ENCODE results near the gene FNBP1L.

FNBP1L gene

GRCh38 chr1:93489756-93490155, 41.8 kb downstream of the FNBP1L start:
- DNase-seq (ENCODE audit: low spot score): peak; percentile 2

GRCh38 chr1:93490357-93490756, 42.4 kb downstream of the FNBP1L start:
- no peak for DNase-seq (ENCODE audit: low spot score)

- no peak for DNase-seq (ENCODE audit: low spot score)
Observed at GRCh38 chr1:93495911-93496310, 48.0 kb downstream of the FNBP1L start.

- DNase-seq (ENCODE audit: low spot score): no peak
Observed at GRCh38 chr1:93496520-93496919, 48.6 kb downstream of the FNBP1L start.

- no peak for DNase-seq (ENCODE audit: low spot score)
Observed at GRCh38 chr1:93499075-93499474, 51.2 kb downstream of the FNBP1L start.

GRCh38 chr1:93499533-93499932, 51.6 kb downstream of the FNBP1L start:
- no peak for DNase-seq (ENCODE audit: low spot score)

GRCh38 chr1:93500275-93500674, 52.4 kb downstream of the FNBP1L start:
- no peak for DNase-seq (ENCODE audit: low spot score)

GRCh38 chr1:93501399-93501798, 53.5 kb downstream of the FNBP1L start:
- DNase-seq (ENCODE audit: low spot score): no peak

GRCh38 chr1:93501829-93502369, 54.0 kb downstream of the FNBP1L start:
- DNase-seq (ENCODE audit: low spot score): no peak

GRCh38 chr1:93502571-93502970, 54.7 kb downstream of the FNBP1L start:
- no peak for DNase-seq (ENCODE audit: low spot score)

- no peak for DNase-seq (ENCODE audit: low spot score)
Observed at GRCh38 chr1:93503163-93503562, 55.2 kb downstream of the FNBP1L start.

- DNase-seq (ENCODE audit: low spot score): no peak
Observed at GRCh38 chr1:93503816-93504215, 55.9 kb downstream of the FNBP1L start.

- no peak for DNase-seq (ENCODE audit: low spot score)
Observed at GRCh38 chr1:93504247-93505033, 56.5 kb downstream of the FNBP1L start.

- DNase-seq (ENCODE audit: low spot score): no peak
Observed at GRCh38 chr1:93506126-93506525, 58.2 kb downstream of the FNBP1L start.

GRCh38 chr1:93516164-93516563, 68.2 kb downstream of the FNBP1L start:
- DNase-seq (ENCODE audit: low spot score): no peak

GRCh38 chr1:93518516-93518915, 70.6 kb downstream of the FNBP1L start:
- DNase-seq (ENCODE audit: low spot score): no peak

GRCh38 chr1:93519199-93519829, 71.4 kb downstream of the FNBP1L start:
- no peak for DNase-seq (ENCODE audit: low spot score)

GRCh38 chr1:93521618-93522017, 73.7 kb downstream of the FNBP1L start:
- DNase-seq (ENCODE audit: low spot score): no peak

- DNase-seq (ENCODE audit: low spot score): no peak
Observed at GRCh38 chr1:93522721-93523120, 74.8 kb downstream of the FNBP1L start.

- DNase-seq (ENCODE audit: low spot score): no peak
Observed at GRCh38 chr1:93525431-93525830, 77.5 kb downstream of the FNBP1L start.

GRCh38 chr1:93526431-93526830, 78.5 kb downstream of the FNBP1L start:
- DNase-seq (ENCODE audit: low spot score): no peak

GRCh38 chr1:93528412-93528811, 80.5 kb downstream of the FNBP1L start:
- DNase-seq (ENCODE audit: low spot score): no peak

- DNase-seq (ENCODE audit: low spot score): no peak
Observed at GRCh38 chr1:93531193-93531592, 83.3 kb downstream of the FNBP1L start.
